Measurements from ENCODE around the gene NEK10.

DNA sequence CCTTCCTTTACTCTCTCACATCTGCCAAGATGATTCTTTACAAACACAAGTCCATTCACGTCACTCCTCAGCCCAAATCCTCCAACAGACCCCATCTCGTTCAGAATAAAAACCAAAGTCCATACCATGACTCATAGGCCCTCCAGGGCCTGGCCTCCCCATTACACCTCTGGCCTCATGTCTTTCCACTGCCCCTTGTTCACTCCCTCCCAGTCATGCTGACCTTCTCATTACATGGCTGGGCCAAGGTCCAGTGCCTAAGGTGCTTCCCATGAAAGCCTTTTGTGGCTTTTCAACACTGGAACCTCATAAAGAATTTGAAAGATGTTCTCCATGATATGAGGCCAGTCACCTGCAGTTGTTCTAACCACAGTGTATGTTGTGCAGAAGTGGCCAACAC is 44.5 kb downstream of the NEK10 start:
- TF ChIP-seq, protein P1, sequence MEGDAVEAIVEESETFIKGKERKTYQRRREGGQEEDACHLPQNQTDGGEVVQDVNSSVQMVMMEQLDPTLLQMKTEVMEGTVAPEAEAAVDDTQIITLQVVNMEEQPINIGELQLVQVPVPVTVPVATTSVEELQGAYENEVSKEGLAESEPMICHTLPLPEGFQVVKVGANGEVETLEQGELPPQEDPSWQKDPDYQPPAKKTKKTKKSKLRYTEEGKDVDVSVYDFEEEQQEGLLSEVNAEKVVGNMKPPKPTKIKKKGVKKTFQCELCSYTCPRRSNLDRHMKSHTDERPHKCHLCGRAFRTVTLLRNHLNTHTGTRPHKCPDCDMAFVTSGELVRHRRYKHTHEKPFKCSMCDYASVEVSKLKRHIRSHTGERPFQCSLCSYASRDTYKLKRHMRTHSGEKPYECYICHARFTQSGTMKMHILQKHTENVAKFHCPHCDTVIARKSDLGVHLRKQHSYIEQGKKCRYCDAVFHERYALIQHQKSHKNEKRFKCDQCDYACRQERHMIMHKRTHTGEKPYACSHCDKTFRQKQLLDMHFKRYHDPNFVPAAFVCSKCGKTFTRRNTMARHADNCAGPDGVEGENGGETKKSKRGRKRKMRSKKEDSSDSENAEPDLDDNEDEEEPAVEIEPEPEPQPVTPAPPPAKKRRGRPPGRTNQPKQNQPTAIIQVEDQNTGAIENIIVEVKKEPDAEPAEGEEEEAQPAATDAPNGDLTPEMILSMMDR (conservative IDR thresholded peaks at IDR 0.05; ENCODE audit: low read length) = no peak
- TF ChIP-seq EZH2phosphoT487 (IDR thresholded peaks at IDR 0.05; ENCODE audit: borderline replicate concordance, low read depth, low read length) = no peak

Measured in OCI-LY7 (cell line).